SK-N-SH treated with all-trans-retinoic acid at 6 μM for 48 hours (cell line): ENCODE measurements around the gene REG1B.
"Not testable (repeated sequence)": the region's sequence is repeated elsewhere in the genome, so short reads cannot be mapped to it uniquely, and the experiment has no call there.

ENCODE experiments used
- CSDC2 ChIP-seq: fragments of 250-450 bp; sonication (Bioruptor Pico); IDR thresholded peaks from 2 replicates; pipeline ENCODE4 v1.5.0; 2020; ENCODE audit warnings: mild to moderate bottlenecking, moderate library complexity
- TSHZ2 ChIP-seq: fragments of 250-450 bp; sonication (Bioruptor Pico); IDR thresholded peaks from 2 replicates; pipeline ENCODE4 v1.5.0; 2020; ENCODE audit warnings: mild to moderate bottlenecking, moderate library complexity
- ZNF565 ChIP-seq: fragments of 450-650 bp; formaldehyde crosslinking; conservative IDR thresholded peaks from 2 replicates; pipeline ENCODE4 v1.5.0; 2020; ENCODE audit warnings: low read depth, mild to moderate bottlenecking, moderate library complexity

DNA sequence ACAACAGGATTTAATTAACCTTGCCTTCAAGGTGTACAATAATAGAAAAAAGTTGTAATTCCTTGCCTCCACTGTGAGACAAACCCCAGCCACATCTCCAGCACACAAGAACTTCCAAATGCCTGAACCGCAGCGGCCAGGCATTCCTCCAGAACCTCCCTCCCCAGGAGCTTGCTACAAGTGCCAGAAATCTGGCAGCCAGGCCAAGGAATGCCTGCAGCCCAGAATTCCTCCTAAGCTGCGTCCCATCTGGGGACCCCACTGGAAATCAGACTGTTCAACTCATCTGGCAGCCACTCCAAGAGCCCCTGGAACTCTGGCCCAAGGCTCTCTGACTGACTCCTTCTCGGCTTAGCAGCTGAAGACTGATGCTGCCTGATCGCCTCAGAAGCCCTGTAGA lies 34.3 kb downstream of the REG1B start:
- not testable (repeated sequence) for TF ChIP-seq TSHZ2; ZNF565 (CRISPR knock-in tag); CSDC2 (CRISPR knock-in tag)
